GM12878 (cell line): ENCODE data around the gene FOXD1.

Source experiments
- CEBPB ChIP-seq, 2 experiments: fragments of 150-350 bp in 1 of 2; IDR thresholded peaks; 2 replicates each; pipeline ENCODE4 v1.6.1; 2012 to 2014; ENCODE audit warnings: low read depth in 2 of 2, low read length in 2 of 2, borderline replicate concordance in 1 of 2, inconsistent platforms in 1 of 2
- CHD2 ChIP-seq: IDR thresholded peaks from 2 replicates; pipeline ENCODE4 v1.6.1; 2011; ENCODE audit warnings: low read depth, low read length, improper control_type of control experiment, borderline replicate concordance
- ETV6 ChIP-seq, 2 experiments: fragments of 450-650 bp in 1 of 2; IDR thresholded peaks in 1 of 2; conservative IDR thresholded peaks in 1 of 2; 2 replicates each; pipeline ENCODE4 v1.6.1; 2014; ENCODE audit warnings: antibody characterized with exemption in 1 of 2, borderline replicate concordance in 1 of 2, low read depth in 1 of 2, mild to moderate bottlenecking in 1 of 2, moderate library complexity in 1 of 2
- TARDBP ChIP-seq: IDR thresholded peaks from 2 replicates; pipeline ENCODE4 v1.6.1; 2016; ENCODE audit warnings: borderline replicate concordance
- TF ChIP-seq, protein P1 (sequence below): IDR thresholded peaks from 2 replicates; pipeline ENCODE4 v1.6.1; 2011; ENCODE audit warnings: borderline replicate concordance, low read depth, mild to moderate bottlenecking, moderate library complexity, low read length; ENCODE audit not compliant: insufficient read depth, poor library complexity, severe bottlenecking
- TF ChIP-seq, protein P2 (sequence below): fragments of 150-350 bp; IDR thresholded peaks from 2 replicates; pipeline ENCODE4 v1.6.1; 2016; ENCODE audit warnings: low read depth, low read length
- TF ChIP-seq, protein P3 (sequence below), 3 experiments: IDR thresholded peaks in 2 of 3; conservative IDR thresholded peaks in 1 of 3; 2 replicates each; pipeline ENCODE4 v1.5.1; 2011; ENCODE audit warnings: low read depth in 3 of 3, low read length in 3 of 3, mild to moderate bottlenecking in 3 of 3, control low read depth in 2 of 3, moderate library complexity in 2 of 3, inconsistent platforms in 1 of 3, mixed read lengths in 1 of 3; ENCODE audit not compliant: control insufficient read depth in 2 of 3, insufficient read depth in 1 of 3; ENCODE audit errors: extremely low read depth in 1 of 3

DNA sequence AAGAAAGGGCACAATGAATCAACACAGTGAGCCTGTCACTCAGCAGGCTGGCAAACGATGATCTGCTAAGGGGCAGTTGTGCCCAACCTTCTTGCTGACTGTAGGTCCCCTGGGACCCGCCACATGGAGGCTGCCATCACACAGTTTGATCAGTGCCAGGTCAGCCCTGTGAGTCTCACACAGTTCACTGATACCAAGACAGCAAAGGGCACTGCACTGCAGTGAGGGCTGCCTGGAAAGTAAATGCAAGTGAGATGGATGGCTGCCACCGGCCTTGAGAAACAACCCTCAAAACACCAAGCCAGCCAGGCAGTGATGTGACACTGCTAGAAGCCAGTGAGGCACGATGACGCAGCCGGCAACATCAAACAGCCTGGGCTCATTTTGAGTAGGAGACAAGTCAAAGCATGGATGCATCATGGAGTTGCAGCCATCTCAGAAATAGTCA is 30.3 kb downstream of the FOXD1 start:
- TF ChIP-seq, protein P1, sequence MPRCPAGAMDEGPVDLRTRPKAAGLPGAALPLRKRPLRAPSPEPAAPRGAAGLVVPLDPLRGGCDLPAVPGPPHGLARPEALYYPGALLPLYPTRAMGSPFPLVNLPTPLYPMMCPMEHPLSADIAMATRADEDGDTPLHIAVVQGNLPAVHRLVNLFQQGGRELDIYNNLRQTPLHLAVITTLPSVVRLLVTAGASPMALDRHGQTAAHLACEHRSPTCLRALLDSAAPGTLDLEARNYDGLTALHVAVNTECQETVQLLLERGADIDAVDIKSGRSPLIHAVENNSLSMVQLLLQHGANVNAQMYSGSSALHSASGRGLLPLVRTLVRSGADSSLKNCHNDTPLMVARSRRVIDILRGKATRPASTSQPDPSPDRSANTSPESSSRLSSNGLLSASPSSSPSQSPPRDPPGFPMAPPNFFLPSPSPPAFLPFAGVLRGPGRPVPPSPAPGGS, result no peak
- TF ChIP-seq CEBPB (IDR thresholded peaks at IDR 0.05; ENCODE audit: borderline replicate concordance in 1 of 2, low read depth in 2 of 2, low read length in 2 of 2) (no peak), TARDBP (no peak), CHD2 (no peak), ETV6 (conservative IDR thresholded peaks at IDR 0.05 in 1 of 2, IDR thresholded peaks at IDR 0.05 in 1 of 2; ENCODE audit: borderline replicate concordance in 1 of 2, low read depth in 1 of 2) (no peak)
- TF ChIP-seq, protein P2, sequence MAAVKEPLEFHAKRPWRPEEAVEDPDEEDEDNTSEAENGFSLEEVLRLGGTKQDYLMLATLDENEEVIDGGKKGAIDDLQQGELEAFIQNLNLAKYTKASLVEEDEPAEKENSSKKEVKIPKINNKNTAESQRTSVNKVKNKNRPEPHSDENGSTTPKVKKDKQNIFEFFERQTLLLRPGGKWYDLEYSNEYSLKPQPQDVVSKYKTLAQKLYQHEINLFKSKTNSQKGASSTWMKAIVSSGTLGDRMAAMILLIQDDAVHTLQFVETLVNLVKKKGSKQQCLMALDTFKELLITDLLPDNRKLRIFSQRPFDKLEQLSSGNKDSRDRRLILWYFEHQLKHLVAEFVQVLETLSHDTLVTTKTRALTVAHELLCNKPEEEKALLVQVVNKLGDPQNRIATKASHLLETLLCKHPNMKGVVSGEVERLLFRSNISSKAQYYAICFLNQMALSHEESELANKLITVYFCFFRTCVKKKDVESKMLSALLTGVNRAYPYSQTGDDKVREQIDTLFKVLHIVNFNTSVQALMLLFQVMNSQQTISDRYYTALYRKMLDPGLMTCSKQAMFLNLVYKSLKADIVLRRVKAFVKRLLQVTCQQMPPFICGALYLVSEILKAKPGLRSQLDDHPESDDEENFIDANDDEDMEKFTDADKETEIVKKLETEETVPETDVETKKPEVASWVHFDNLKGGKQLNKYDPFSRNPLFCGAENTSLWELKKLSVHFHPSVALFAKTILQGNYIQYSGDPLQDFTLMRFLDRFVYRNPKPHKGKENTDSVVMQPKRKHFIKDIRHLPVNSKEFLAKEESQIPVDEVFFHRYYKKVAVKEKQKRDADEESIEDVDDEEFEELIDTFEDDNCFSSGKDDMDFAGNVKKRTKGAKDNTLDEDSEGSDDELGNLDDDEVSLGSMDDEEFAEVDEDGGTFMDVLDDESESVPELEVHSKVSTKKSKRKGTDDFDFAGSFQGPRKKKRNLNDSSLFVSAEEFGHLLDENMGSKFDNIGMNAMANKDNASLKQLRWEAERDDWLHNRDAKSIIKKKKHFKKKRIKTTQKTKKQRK, result no peak
- TF ChIP-seq, protein P3, sequence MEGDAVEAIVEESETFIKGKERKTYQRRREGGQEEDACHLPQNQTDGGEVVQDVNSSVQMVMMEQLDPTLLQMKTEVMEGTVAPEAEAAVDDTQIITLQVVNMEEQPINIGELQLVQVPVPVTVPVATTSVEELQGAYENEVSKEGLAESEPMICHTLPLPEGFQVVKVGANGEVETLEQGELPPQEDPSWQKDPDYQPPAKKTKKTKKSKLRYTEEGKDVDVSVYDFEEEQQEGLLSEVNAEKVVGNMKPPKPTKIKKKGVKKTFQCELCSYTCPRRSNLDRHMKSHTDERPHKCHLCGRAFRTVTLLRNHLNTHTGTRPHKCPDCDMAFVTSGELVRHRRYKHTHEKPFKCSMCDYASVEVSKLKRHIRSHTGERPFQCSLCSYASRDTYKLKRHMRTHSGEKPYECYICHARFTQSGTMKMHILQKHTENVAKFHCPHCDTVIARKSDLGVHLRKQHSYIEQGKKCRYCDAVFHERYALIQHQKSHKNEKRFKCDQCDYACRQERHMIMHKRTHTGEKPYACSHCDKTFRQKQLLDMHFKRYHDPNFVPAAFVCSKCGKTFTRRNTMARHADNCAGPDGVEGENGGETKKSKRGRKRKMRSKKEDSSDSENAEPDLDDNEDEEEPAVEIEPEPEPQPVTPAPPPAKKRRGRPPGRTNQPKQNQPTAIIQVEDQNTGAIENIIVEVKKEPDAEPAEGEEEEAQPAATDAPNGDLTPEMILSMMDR (IDR thresholded peaks at IDR 0.05 in 2 of 3, conservative IDR thresholded peaks at IDR 0.05 in 1 of 3; ENCODE audit: control insufficient read depth in 2 of 3, extremely low read depth in 1 of 3, insufficient read depth in 1 of 3, low read depth in 3 of 3, low read length in 3 of 3), result no peak
